ENCODE data around the gene RARRES2.
A peak's percentile ranks its signal among the peaks of the same experiment; 100 is the strongest.

DNA sequence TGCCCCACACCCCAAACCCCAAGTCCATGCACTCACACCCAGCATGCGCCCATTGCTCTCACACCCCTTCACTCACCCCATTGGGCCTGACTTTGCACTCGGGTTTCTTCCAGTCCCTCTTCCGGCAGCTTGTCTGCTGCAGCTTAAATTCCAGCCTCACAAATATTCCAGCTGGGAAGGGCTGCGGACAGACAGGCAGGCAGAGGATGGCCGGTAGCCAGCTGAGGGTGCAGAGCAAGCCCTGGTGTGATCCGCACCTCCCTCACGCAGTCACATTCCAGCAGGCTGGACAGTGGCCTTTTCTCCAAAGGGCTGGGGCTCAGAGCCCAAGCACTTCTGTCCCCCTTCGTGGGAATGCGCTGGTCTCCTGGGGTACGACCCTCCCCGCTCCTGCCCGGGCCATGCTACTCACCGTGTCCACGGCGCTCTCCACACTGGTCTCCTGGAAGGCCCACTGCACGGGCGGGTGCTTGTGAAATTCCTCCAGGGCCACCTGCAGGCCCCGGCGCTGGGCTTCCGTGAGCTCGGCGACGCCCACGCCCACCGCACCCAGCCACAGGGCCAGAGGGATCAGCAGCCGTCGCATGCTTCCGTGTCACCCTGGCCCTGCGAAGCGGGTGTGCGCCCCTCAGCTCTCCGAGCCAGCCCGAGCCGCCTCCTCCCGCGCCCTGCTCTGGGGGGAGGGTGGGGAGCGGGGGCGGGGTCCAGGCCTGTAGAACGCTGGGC, 1.2 kb downstream of the RARRES2 start:
- TF ChIP-seq, protein P1, sequence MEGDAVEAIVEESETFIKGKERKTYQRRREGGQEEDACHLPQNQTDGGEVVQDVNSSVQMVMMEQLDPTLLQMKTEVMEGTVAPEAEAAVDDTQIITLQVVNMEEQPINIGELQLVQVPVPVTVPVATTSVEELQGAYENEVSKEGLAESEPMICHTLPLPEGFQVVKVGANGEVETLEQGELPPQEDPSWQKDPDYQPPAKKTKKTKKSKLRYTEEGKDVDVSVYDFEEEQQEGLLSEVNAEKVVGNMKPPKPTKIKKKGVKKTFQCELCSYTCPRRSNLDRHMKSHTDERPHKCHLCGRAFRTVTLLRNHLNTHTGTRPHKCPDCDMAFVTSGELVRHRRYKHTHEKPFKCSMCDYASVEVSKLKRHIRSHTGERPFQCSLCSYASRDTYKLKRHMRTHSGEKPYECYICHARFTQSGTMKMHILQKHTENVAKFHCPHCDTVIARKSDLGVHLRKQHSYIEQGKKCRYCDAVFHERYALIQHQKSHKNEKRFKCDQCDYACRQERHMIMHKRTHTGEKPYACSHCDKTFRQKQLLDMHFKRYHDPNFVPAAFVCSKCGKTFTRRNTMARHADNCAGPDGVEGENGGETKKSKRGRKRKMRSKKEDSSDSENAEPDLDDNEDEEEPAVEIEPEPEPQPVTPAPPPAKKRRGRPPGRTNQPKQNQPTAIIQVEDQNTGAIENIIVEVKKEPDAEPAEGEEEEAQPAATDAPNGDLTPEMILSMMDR (IDR thresholded peaks at IDR 0.05), result peak in 1 of 6 experiments; percentile 22
- TF ChIP-seq POLR2AphosphoS5 (IDR thresholded peaks at IDR 0.05) (no peak), EP300 (IDR thresholded peaks at IDR 0.05) (no peak)

All from upper lobe of left lung (tissue), 4 donors.